Astrocyte (in vitro differentiated cells and primary cell): ENCODE measurements around the gene FEM1A.

Experiments used
- CTCF ChIP-seq: IDR thresholded peaks from 2 replicates; pipeline ENCODE4 v1.5.1; 2011; ENCODE audit warnings: low read depth, mild to moderate bottlenecking, inconsistent platforms, low read length, moderate library complexity; ENCODE audit not compliant: insufficient read depth
- EZH2 ChIP-seq: IDR thresholded peaks from 2 replicates; pipeline ENCODE4 v1.6.1; 2012; ENCODE audit warnings: mild to moderate bottlenecking, low read length, inconsistent platforms; ENCODE audit not compliant: insufficient read depth

DNA sequence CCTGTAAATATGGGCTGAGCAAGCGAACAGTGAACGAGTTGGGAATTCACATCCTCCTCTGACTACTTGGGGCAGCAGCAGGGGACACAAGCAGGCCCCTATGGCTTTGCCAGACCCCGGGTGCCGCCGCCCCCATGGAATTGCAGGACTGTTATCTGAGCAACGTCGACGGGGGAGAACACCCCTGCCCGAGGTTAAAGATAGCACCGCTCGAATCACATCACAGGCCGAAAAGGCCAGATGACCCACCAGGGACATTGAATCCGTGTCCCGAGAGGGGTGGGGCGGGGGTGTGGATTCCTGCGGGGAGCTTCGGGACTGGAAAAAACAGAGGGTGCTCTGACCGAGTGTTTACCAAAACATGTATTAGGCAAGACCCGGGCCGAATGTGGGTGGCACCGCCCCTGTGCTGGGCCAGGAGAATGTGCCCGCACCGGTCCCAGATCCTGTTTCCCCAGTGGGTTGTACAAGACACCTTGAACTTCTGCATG is 9.1 kb downstream of the FEM1A start:
- no peak for TF ChIP-seq CTCF
- TF ChIP-seq EZH2 = no peak
